Small intestine (tissue), 7 donors: ENCODE measurements around the gene SMYD3. TPM values are rescaled to one million over a fixed set of nuclear protein-coding genes. Genes with fewer than 3 reads are reported as not detected.

ENCODE experiments used
- DNase-seq, 2 donors: peaks; one replicate each; pipeline versions ENCODE4 v3.0.0 to v3.0.0-alpha.2; 2013
- FAIRE-seq: peaks from 2 replicates; lab custom pipeline; 2012; peaks lifted over from hg19 to GRCh38; lab: Jason Lieb, UNC
- H3K27ac ChIP-seq, 3 donors: one replicate each; pipeline ENCODE4 v1.5.1; 2013; ENCODE audit warnings: low read length in 2 of 3, mild to moderate bottlenecking in 2 of 3, control low read depth in 1 of 3, inconsistent platforms in 1 of 3, low read depth in 1 of 3, moderate library complexity in 1 of 3
- H3K27me3 ChIP-seq, 3 donors: one replicate each; pipeline ENCODE4 v1.6.1; 2013; ENCODE audit warnings: low read length in 3 of 3, inconsistent platforms in 1 of 3; ENCODE audit not compliant: control insufficient read depth in 3 of 3, insufficient read depth in 3 of 3
- H3K36me3 ChIP-seq, 3 donors: one replicate each; pipeline ENCODE4 v1.6.1; 2013; ENCODE audit warnings: low read length in 3 of 3, inconsistent platforms in 1 of 3, low read depth in 1 of 3, mild to moderate bottlenecking in 1 of 3, moderate library complexity in 1 of 3; ENCODE audit not compliant: control insufficient read depth in 3 of 3, insufficient read depth in 2 of 3
- H3K4me1 ChIP-seq, 3 donors: one replicate each; pipeline ENCODE4 v1.6.1; 2013; ENCODE audit warnings: low read length in 2 of 3, inconsistent platforms in 1 of 3, low read depth in 1 of 3, mild to moderate bottlenecking in 1 of 3, moderate library complexity in 1 of 3; ENCODE audit not compliant: control insufficient read depth in 3 of 3, insufficient read depth in 2 of 3
- H3K4me3 ChIP-seq, 3 donors: one replicate each; pipeline ENCODE4 v1.5.1; 2013; ENCODE audit warnings: low read length in 3 of 3, control low read depth in 1 of 3, inconsistent platforms in 1 of 3, low read depth in 1 of 3, mild to moderate bottlenecking in 1 of 3, moderate library complexity in 1 of 3
- H3K9me3 ChIP-seq, 2 donors: one replicate each; pipeline ENCODE4 v1.6.1; 2013; ENCODE audit warnings: low read depth in 1 of 2, low read length in 1 of 2; ENCODE audit not compliant: control insufficient read depth in 2 of 2, insufficient read depth in 1 of 2
- WGBS, 3 donors: extraction: QIAGEN DNeasy Blood & Tissue Kit; methylation state at CpG; one replicate each; pipeline ENCODE4 v1.1.7; 2013; 5-methylcytosine and 5-hydroxymethylcytosine counted together
- polyA plus RNA-seq, 4 donors: library from polyadenylated mRNA; stranded (reverse) in 3 of 4; unstranded in 1 of 4; fragments of 200-250 nt in 3 of 4; fragments of 120-200 nt in 1 of 4; gene quantifications; one replicate each; pipeline versions ENCODE4 v1.2.1 to v1.2.3, GENCODE V29; 2013
- donor health status: healthy with polysubstance abuse.
- donor health status: control.
- donor health status: control.
- donor health status: Bipolar disorder and iron deficiency.
- donor health status: healthy.

Gene SMYD3
- polyA plus RNA-seq, 4 donors, result 5.4 to 10.1 (median 8.5) TPM

DNA sequence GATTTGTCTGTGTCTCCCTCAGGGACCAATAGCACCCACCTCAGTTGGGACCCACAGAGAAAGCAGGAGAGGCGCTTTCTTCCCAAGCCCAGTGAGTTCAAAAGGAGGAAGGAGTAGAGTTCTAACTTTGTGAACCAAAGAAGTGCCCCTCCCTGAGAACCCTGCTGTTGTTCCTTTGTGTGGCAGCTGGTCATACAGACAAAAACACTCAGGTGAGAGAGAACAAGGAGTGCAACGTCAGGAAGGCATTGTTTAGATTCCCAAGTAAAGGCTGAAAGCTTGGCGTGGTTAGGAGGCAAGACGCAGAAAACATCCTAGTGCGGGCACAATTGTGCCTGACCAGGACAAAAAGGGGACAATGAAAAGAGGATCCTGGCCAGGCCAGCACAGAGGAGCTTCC is 697.7 kb downstream of the SMYD3 start:
- no peaks in the 10 kb centered on the region for H3K27me3 ChIP-seq
- no peaks in the 10 kb centered on the region for H3K9me3 ChIP-seq
- no peaks in the 10 kb centered on the region for H3K36me3 ChIP-seq
- FAIRE-seq (no peak), DNase-seq (peak in 1 of 2 donors; percentile 12)
- H3K4me1 ChIP-seq, result peaks cover 0 to 12% (median 0%) of the 10 kb centered on the region in 3 donors
- H3K4me3 ChIP-seq, result no peak overlapping the region
- H3K27ac ChIP-seq, result no peak overlapping the region
- WGBS, 3 donors, result 35 to 73% (median 63%) methylated on average over 5 of the region's 5 CpGs

GRCh38 chr1:245807954-245808719 is 698.9 kb downstream of the SMYD3 start:
- FAIRE-seq (no peak), DNase-seq (peak; percentile 56 to 59)
- Histone ChIP-seq H3K36me3 (no peaks in the 10 kb centered on the region), H3K9me3 (no peaks in the 10 kb centered on the region), H3K27ac (peak overlapping the region in 1 of 3 donors; percentile 32), H3K4me3 (no peak overlapping the region), H3K4me1 (peaks cover 0 to 12% (median 0%) of the 10 kb centered on the region in 3 donors), H3K27me3 (no peaks in the 10 kb centered on the region)
- WGBS, 3 donors, result 22 to 46% (median 29%) methylated on average over 7 of the region's 7 CpGs

- H3K4me3 ChIP-seq, result no peak overlapping the region
- H3K9me3 ChIP-seq, result no peaks in the 10 kb centered on the region
- DNase-seq (peak in 1 of 2 donors; percentile 30), FAIRE-seq (no peak)
- H3K4me1 ChIP-seq, result peaks cover 0 to 12% (median 0%) of the 10 kb centered on the region in 3 donors
- H3K36me3 ChIP-seq, result no peaks in the 10 kb centered on the region
- WGBS, 3 donors, result 20 to 70% (median 35%) methylated on average over 10 of the region's 10 CpGs
- no peaks in the 10 kb centered on the region for H3K27me3 ChIP-seq
- no peak overlapping the region for H3K27ac ChIP-seq
Observed at GRCh38 chr1:245807306-245807705, 699.8 kb downstream of the SMYD3 start.

- H3K27ac ChIP-seq, result no peak overlapping the region
- no peaks in the 10 kb centered on the region for H3K9me3 ChIP-seq
- H3K4me3 ChIP-seq, result no peak overlapping the region
- no peaks in the 10 kb centered on the region for H3K27me3 ChIP-seq
- no peaks in the 10 kb centered on the region for H3K36me3 ChIP-seq
- DNase-seq (no peak), FAIRE-seq (no peak)
- peaks cover 0 to 9% (median 0%) of the 10 kb centered on the region in 3 donors for H3K4me1 ChIP-seq
- WGBS, 3 donors, result 0 to 4% (median 0%) methylated on average over 1 of the region's 1 CpG
Observed at GRCh38 chr1:245805532-245805931, 701.5 kb downstream of the SMYD3 start.

- H3K9me3 ChIP-seq, result no peaks in the 10 kb centered on the region
- no peak overlapping the region for H3K4me3 ChIP-seq
- H3K27me3 ChIP-seq, result no peaks in the 10 kb centered on the region
- DNase-seq (no peak), FAIRE-seq (no peak)
- no peak overlapping the region for H3K27ac ChIP-seq
- H3K4me1 ChIP-seq, result peaks cover 0 to 4% (median 0%) of the 10 kb centered on the region in 3 donors
- no peaks in the 10 kb centered on the region for H3K36me3 ChIP-seq
- 89 to 93% (median 90%) methylated on average over 4 of the region's 4 CpGs for WGBS, 3 donors
Observed at GRCh38 chr1:245804696-245805095, 702.4 kb downstream of the SMYD3 start.

- WGBS, 3 donors, result 85 to 94% (median 86%) methylated on average over 5 of the region's 5 CpGs
- no peak overlapping the region for H3K4me3 ChIP-seq
- no peaks in the 10 kb centered on the region for H3K27me3 ChIP-seq
- H3K27ac ChIP-seq, result no peak overlapping the region
- no peaks in the 10 kb centered on the region for H3K36me3 ChIP-seq
- peaks cover 0 to 4% (median 0%) of the 10 kb centered on the region in 3 donors for H3K4me1 ChIP-seq
- DNase-seq, result no peak
- no peaks in the 10 kb centered on the region for H3K9me3 ChIP-seq
- FAIRE-seq, result no peak
Observed at GRCh38 chr1:245803666-245804037, 703.4 kb downstream of the SMYD3 start.

DNA sequence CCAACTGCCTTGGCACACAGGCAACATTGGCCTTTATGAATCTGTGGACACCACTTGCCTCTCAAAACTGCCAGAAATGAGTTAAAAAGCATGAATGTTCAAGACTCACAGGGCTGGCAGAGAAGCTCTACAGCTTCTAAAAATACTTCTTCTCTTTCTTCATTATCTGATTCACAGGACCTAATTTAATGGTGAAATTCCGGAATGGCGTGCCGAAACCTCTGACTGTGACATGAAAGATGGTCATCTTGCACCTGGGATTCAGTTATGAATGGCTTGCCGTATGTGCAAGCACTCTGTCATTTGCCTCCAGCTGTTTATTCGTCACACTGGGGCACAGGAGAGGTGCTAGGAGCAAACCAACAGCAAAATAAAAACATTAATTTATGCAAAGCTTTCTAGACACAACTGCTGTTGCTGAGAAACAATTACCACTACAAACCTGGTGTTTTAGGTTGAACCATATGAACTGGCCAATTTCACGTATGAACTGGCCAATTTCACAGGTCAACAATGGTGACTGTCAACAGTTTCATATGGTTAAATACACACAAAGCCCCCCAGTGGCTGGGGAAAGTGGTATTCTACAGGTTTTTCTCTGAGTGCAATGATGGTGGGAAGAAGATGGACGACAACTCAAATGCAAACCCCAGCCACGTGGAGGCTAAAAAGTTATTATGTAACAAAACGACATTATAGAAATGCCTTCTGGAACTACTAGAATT is 704.0 kb downstream of the SMYD3 start:
- WGBS, 3 donors, result 94 to 96% (median 95%) methylated on average over 9 of the region's 9 CpGs
- no peak overlapping the region for H3K4me3 ChIP-seq
- H3K36me3 ChIP-seq, result no peaks in the 10 kb centered on the region
- peaks cover 0 to 2% (median 0%) of the 10 kb centered on the region in 3 donors for H3K4me1 ChIP-seq
- DNase-seq (no peak), FAIRE-seq (no peak)
- no peak overlapping the region for H3K27ac ChIP-seq
- no peaks in the 10 kb centered on the region for H3K27me3 ChIP-seq
- H3K9me3 ChIP-seq, result no peaks in the 10 kb centered on the region

DNA sequence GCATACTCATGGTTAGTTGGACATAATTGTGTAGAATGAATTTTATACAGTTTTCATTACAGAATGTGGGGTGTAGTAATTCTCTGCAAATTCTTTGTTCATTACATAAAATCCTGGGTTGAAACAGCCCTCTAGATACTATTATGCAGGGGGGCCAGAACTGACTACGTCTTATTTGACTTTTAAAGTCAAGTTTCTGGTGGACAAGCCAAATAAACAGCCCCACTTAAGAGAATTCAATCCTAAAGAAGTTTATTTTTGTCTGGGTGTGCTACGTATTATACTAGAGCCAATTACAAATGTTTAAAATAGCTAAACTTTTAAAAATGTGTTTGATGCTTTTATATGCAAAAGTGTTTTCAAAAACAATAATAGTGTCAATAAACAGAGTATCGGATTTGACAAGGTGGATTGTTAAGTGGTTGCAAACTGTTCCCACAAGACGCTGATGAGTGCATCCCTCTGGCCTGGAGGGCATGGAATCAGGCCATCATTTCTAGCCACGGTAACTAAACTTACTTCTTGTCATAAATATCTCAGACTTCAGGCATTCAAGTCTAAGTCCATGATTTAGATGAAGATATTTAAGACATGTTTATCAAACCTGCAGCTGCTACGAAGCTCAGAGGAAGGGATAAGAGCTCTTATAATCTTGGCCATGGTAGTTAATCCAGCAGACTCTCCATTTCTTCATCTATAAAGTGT is 706.0 kb downstream of the SMYD3 start:
- Histone ChIP-seq H3K27ac (no peak overlapping the region), H3K27me3 (no peaks in the 10 kb centered on the region), H3K4me1 (no peaks in the 10 kb centered on the region), H3K36me3 (no peaks in the 10 kb centered on the region), H3K9me3 (no peaks in the 10 kb centered on the region), H3K4me3 (no peak overlapping the region)
- FAIRE-seq (no peak), DNase-seq (no peak)
- WGBS, 3 donors, result 73 to 94% (median 91%) methylated on average over 6 of the region's 6 CpGs
